ENCODE measurements around the gene CAV2. TPM values are rescaled to one million over a fixed set of nuclear protein-coding genes. Genes with fewer than 3 reads are reported as not detected.

CAV2 gene
- total RNA-seq, 1 experiment from 2014 or later = 171 TPM

DNA sequence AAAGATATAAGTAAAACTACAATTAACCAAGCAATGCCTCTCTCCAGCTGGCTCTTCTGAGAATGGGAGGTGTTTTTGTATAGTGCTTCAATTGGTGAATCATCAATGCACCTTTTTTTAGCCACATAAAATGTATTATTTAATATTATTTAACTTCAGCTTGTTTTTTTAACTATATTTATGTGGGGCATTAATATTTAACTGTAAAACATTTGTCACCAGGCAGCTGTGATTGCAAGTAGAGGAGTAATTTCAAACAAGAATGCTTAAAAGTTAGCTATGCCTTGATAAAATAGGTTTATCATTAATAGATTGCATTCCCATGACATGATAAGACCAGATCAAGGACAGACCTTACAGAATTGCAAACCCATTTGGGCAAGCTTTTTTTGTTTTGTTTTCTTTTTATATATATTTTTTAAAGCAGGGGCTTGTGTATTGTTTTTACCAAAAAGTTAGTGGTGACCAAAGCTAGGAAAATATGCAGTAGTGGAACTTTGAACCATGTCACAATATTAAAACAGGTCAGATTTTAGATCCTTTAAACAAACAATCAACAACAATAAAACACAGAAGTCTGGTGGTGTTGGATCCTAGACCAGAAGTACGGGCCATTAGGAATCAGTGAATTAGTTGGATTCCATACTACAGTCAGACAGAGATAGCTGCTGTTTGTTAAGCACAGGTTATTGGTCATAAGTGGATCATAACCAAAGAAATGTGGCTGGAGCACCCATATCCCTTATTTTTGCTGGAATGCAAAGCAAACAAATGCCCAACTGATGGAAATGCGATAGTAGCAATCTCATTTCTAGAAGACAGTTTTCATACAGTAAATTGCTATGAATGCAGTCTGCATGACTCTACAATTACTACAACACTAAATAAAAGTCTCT lies 2.9 kb downstream of the CAV2 start:
- no TSS peak for BruUV-seq (replicated peaks)
- Mint-ChIP-seq H3K4me3 (ENCODE audit: unreplicated experiment) (peak overlapping the region; percentile 87), H3K27me3 (ENCODE audit: insufficient read depth, unreplicated experiment) (no peaks in the 10 kb centered on the region), H3K36me3 (ENCODE audit: insufficient read depth, unreplicated experiment) (peaks cover 45% of the 10 kb centered on the region), H3K27ac (ENCODE audit: low read depth, unreplicated experiment) (peak overlapping the region; percentile 86), H3K9me3 (ENCODE audit: unreplicated experiment) (no peaks in the 10 kb centered on the region), H3K4me1 (ENCODE audit: insufficient read depth, unreplicated experiment) (peaks cover 34% of the 10 kb centered on the region)
- intact Hi-C loops (cut with micrococcal nuclease) = loop anchor here (5.0 kb wide), 1 partner anchor 85 kb away; no protein-coding TSS in a partner anchor
- DNase-seq (ENCODE audit: unreplicated experiment) = no peak
- TF ChIP-seq, protein P1, sequence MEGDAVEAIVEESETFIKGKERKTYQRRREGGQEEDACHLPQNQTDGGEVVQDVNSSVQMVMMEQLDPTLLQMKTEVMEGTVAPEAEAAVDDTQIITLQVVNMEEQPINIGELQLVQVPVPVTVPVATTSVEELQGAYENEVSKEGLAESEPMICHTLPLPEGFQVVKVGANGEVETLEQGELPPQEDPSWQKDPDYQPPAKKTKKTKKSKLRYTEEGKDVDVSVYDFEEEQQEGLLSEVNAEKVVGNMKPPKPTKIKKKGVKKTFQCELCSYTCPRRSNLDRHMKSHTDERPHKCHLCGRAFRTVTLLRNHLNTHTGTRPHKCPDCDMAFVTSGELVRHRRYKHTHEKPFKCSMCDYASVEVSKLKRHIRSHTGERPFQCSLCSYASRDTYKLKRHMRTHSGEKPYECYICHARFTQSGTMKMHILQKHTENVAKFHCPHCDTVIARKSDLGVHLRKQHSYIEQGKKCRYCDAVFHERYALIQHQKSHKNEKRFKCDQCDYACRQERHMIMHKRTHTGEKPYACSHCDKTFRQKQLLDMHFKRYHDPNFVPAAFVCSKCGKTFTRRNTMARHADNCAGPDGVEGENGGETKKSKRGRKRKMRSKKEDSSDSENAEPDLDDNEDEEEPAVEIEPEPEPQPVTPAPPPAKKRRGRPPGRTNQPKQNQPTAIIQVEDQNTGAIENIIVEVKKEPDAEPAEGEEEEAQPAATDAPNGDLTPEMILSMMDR (IDR thresholded peaks at IDR 0.05; ENCODE audit: unreplicated experiment) = no peak
- ChIA-PET POLR2A (interaction anchor here (0.6 to 14.6 kb wide), 27 partner anchors 8 to 290 kb away, joined by 3 to 241 read pairs (median 6); partner anchors contain the start of genes CAV1 and TES), CTCF (interaction anchor here (0.6 to 2.8 kb wide), 12 partner anchors 9 to 296 kb away, joined by 3 to 37 read pairs (median 3); no protein-coding TSS in a partner anchor)

DNA sequence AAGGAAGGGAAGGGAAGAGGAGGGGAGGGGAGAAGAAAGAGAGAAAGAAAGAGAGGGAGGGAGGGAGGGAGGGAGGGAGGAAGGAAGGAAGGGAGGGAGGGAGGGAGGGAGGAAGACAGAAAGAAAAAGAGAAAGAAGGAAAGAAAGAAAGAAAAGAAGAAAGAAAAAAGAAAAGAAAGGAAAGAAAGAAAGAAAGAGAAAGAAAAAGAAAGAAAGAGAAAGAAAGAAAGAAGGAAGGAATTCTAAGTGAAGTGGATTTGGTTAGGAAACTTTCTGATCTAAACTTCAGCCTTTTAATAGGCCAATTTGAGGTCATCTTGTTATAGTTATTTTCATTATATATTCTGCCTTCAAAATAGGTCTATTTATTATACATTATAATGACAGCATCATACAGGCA lies 4.3 kb downstream of the CAV2 start:
- Mint-ChIP-seq H3K27ac (ENCODE audit: low read depth, unreplicated experiment) (peak overlapping the region; percentile 86), H3K4me1 (ENCODE audit: insufficient read depth, unreplicated experiment) (peaks cover 20% of the 10 kb centered on the region), H3K36me3 (ENCODE audit: insufficient read depth, unreplicated experiment) (peaks cover 49% of the 10 kb centered on the region), H3K4me3 (ENCODE audit: unreplicated experiment) (no peak overlapping the region), H3K27me3 (ENCODE audit: insufficient read depth, unreplicated experiment) (no peaks in the 10 kb centered on the region), H3K9me3 (ENCODE audit: unreplicated experiment) (no peaks in the 10 kb centered on the region)
- DNase-seq (ENCODE audit: unreplicated experiment) = no peak
- intact Hi-C loops (cut with micrococcal nuclease) = loop anchor here (5.0 kb wide), 1 partner anchor 83 kb away; no protein-coding TSS in a partner anchor
- CTCF ChIA-PET = interaction anchor here (0.7 to 1.0 kb wide), 2 partner anchors 22 to 66 kb away, joined by 3 to 4 read pairs; no protein-coding TSS in a partner anchor
- BruUV-seq (replicated peaks) = no TSS peak
- POLR2A ChIA-PET = interaction anchor here (0.6 to 14.6 kb wide), 3 partner anchors 18 to 226 kb away, joined by 3 to 241 read pairs (median 24); partner anchors contain the start of gene CAV1
- TF ChIP-seq, protein P1 (IDR thresholded peaks at IDR 0.05; ENCODE audit: unreplicated experiment) = no peak

DNA sequence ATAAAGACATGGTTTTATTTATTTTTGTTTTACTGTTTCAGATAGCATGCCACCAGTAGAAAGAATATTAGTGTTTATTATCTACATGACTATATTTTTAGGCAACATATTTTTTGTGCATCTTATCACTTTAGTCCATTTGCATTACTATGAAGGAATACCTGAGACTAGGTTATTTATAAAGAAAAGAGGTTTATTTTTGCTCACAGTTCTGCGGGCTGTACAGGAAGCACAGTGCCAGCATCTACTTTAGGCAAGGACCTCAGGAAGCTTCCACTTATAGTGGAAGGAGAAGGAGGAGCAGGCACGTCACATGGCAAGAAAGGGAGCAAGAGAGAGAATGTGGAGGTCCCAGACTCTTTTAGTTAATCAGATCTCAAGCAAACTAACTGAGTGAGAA lies 5.7 kb downstream of the CAV2 start:
- H3K27me3 Mint-ChIP-seq (ENCODE audit: insufficient read depth, unreplicated experiment) = no peaks in the 10 kb centered on the region
- H3K4me1 Mint-ChIP-seq (ENCODE audit: insufficient read depth, unreplicated experiment) = peaks cover 24% of the 10 kb centered on the region
- no peak overlapping the region for H3K4me3 Mint-ChIP-seq (ENCODE audit: unreplicated experiment)
- no TSS peak for BruUV-seq (replicated peaks)
- intact Hi-C loops (cut with micrococcal nuclease) = no loop called here
- TF ChIP-seq, protein P1 (IDR thresholded peaks at IDR 0.05; ENCODE audit: unreplicated experiment) = no peak
- ChIA-PET POLR2A (interaction anchor here (0.6 to 14.6 kb wide), 4 partner anchors 14 to 250 kb away, joined by 3 to 241 read pairs (median 14); partner anchors contain the start of gene CAV1), CTCF (no interaction called here)
- peaks cover 60% of the 10 kb centered on the region for H3K36me3 Mint-ChIP-seq (ENCODE audit: insufficient read depth, unreplicated experiment)
- H3K9me3 Mint-ChIP-seq (ENCODE audit: unreplicated experiment) = peaks cover 6% of the 10 kb centered on the region
- no peak for DNase-seq (ENCODE audit: unreplicated experiment)
- H3K27ac Mint-ChIP-seq (ENCODE audit: low read depth, unreplicated experiment) = peak overlapping the region; percentile 54

DNA sequence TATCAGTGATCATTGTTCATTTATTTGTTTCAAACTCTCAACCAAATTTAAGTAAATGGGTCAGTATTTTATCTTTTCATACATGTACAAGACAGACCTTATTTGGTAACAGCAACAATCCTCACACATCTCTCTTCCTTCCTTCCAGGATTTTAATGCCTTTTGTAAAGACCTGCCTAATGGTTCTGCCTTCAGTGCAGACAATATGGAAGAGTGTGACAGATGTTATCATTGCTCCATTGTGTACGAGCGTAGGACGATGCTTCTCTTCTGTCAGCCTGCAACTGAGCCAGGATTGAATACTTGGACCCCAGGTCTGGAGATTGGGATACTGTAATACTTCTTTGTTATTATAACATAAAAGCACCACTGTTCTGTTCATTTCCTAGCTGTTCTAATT lies 6.3 kb downstream of the CAV2 start:
- BruUV-seq (replicated peaks) = no TSS peak
- TF ChIP-seq, protein P1 (IDR thresholded peaks at IDR 0.05; ENCODE audit: unreplicated experiment) = no peak
- intact Hi-C loops (cut with micrococcal nuclease) = no loop called here
- Mint-ChIP-seq H3K27me3 (ENCODE audit: insufficient read depth, unreplicated experiment) (no peaks in the 10 kb centered on the region), H3K4me3 (ENCODE audit: unreplicated experiment) (no peak overlapping the region), H3K27ac (ENCODE audit: low read depth, unreplicated experiment) (peak overlapping the region; percentile 54), H3K9me3 (ENCODE audit: unreplicated experiment) (peaks cover 7% of the 10 kb centered on the region), H3K36me3 (ENCODE audit: insufficient read depth, unreplicated experiment) (peaks cover 55% of the 10 kb centered on the region), H3K4me1 (ENCODE audit: insufficient read depth, unreplicated experiment) (peaks cover 30% of the 10 kb centered on the region)
- ChIA-PET POLR2A (interaction anchor here (1.0 to 14.6 kb wide), 3 partner anchors 16 to 241 kb away, joined by 3 to 241 read pairs (median 162); partner anchors contain the start of gene CAV1), CTCF (no interaction called here)
- no peak for DNase-seq (ENCODE audit: unreplicated experiment)
